ENCODE results near the gene LHX3. TPM values are rescaled to one million over a fixed set of nuclear protein-coding genes. Genes with fewer than 3 reads are reported as not detected.

LHX3 gene
- total and polyA plus RNA-seq, 3 experiments from 2014 or later, result not detected

GRCh38 chr9:136248951-136249876 is 44.3 kb upstream of the LHX3 start:
- Mint-ChIP-seq H3K4me3 (peak overlapping the region in 1 of 7 donors; percentile 63), H3K27me3 (no peaks in the 10 kb centered on the region), H3K9me3 (no peaks in the 10 kb centered on the region), H3K36me3 (peaks cover 0 to 5% (median 0%) of the 10 kb centered on the region in 3 donors), H3K4me1 (peaks cover 10 to 14% (median 12%) of the 10 kb centered on the region in 3 donors), H3K27ac (peak overlapping the region in 1 of 8 donors; percentile 75)
- peaks cover 13% of the 10 kb centered on the region for H3K4me1 ChIP-seq (ENCODE audit: insufficient read depth, low read length)
- no peak for DNase-seq
- H3K9me3 ChIP-seq (ENCODE audit: low read length), result no peaks in the 10 kb centered on the region
- POLR2A ChIA-PET, result no interaction called here
- CTCF ChIA-PET, result interaction anchor here (1.5 kb wide), 1 partner anchor 18 kb away, joined by 6 read pairs; no protein-coding TSS in a partner anchor
- no peaks in the 10 kb centered on the region for H3K36me3 ChIP-seq (ENCODE audit: insufficient read depth, low read length)
- no peak overlapping the region for H3K4me3 ChIP-seq (ENCODE audit: low read length)
- H3K27me3 ChIP-seq (ENCODE audit: insufficient read depth, low read length, poor library complexity, severe bottlenecking), result no peaks in the 10 kb centered on the region
- no peak overlapping the region for H3K27ac ChIP-seq (ENCODE audit: low read depth, low read length)

- Histone ChIP-seq H3K4me1 (ENCODE audit: insufficient read depth, low read length) (peaks cover 25% of the 10 kb centered on the region), H3K4me3 (ENCODE audit: low read length) (no peak overlapping the region), H3K36me3 (ENCODE audit: insufficient read depth, low read length) (no peaks in the 10 kb centered on the region), H3K27ac (ENCODE audit: low read depth, low read length) (no peak overlapping the region), H3K27me3 (ENCODE audit: insufficient read depth, low read length, poor library complexity, severe bottlenecking) (no peaks in the 10 kb centered on the region), H3K9me3 (ENCODE audit: low read length) (no peaks in the 10 kb centered on the region)
- H3K4me1 Mint-ChIP-seq, result peaks cover 21 to 25% (median 23%) of the 10 kb centered on the region in 3 donors
- CTCF ChIA-PET, result interaction anchor here (1.5 kb wide), 1 partner anchor 19 kb away, joined by 6 read pairs; no protein-coding TSS in a partner anchor
- H3K36me3 Mint-ChIP-seq, result peaks cover 0 to 5% (median 0%) of the 10 kb centered on the region in 3 donors
- H3K9me3 Mint-ChIP-seq, result no peaks in the 10 kb centered on the region
- H3K4me3 Mint-ChIP-seq, result peak overlapping the region in 1 of 7 donors; percentile 16
- DNase-seq, result no peak
- POLR2A ChIA-PET, result no interaction called here
- peak overlapping the region in 1 of 8 donors; percentile 75 for H3K27ac Mint-ChIP-seq
- H3K27me3 Mint-ChIP-seq, result no peaks in the 10 kb centered on the region
Observed at GRCh38 chr9:136247947-136248637, 43.2 kb upstream of the LHX3 start.

GRCh38 chr9:136247551-136247916 is 42.6 kb upstream of the LHX3 start:
- ChIA-PET CTCF (no interaction called here), POLR2A (no interaction called here)
- DNase-seq, result no peak
- Mint-ChIP-seq H3K27me3 (no peaks in the 10 kb centered on the region), H3K4me1 (peaks cover 26 to 30% (median 28%) of the 10 kb centered on the region in 3 donors), H3K9me3 (no peaks in the 10 kb centered on the region), H3K4me3 (peak overlapping the region in 2 of 7 donors; percentile 12 to 69), H3K27ac (peak overlapping the region in 2 of 8 donors; percentile 7 to 62), H3K36me3 (peaks cover 0 to 5% (median 0%) of the 10 kb centered on the region in 3 donors)
- peaks cover 28% of the 10 kb centered on the region for H3K4me1 ChIP-seq (ENCODE audit: insufficient read depth, low read length)
- no peak overlapping the region for H3K4me3 ChIP-seq (ENCODE audit: low read length)
- no peaks in the 10 kb centered on the region for H3K36me3 ChIP-seq (ENCODE audit: insufficient read depth, low read length)
- H3K27ac ChIP-seq (ENCODE audit: low read depth, low read length), result no peak overlapping the region
- no peaks in the 10 kb centered on the region for H3K9me3 ChIP-seq (ENCODE audit: low read length)
- H3K27me3 ChIP-seq (ENCODE audit: insufficient read depth, low read length, poor library complexity, severe bottlenecking), result no peaks in the 10 kb centered on the region

GRCh38 chr9:136246849-136247550 is 42.1 kb upstream of the LHX3 start:
- Histone ChIP-seq H3K27ac (ENCODE audit: low read depth, low read length) (no peak overlapping the region), H3K4me3 (ENCODE audit: low read length) (no peak overlapping the region), H3K9me3 (ENCODE audit: low read length) (no peaks in the 10 kb centered on the region), H3K4me1 (ENCODE audit: insufficient read depth, low read length) (peaks cover 28% of the 10 kb centered on the region), H3K27me3 (ENCODE audit: insufficient read depth, low read length, poor library complexity, severe bottlenecking) (no peaks in the 10 kb centered on the region), H3K36me3 (ENCODE audit: insufficient read depth, low read length) (no peaks in the 10 kb centered on the region)
- H3K9me3 Mint-ChIP-seq, result no peaks in the 10 kb centered on the region
- POLR2A ChIA-PET, result no interaction called here
- H3K36me3 Mint-ChIP-seq, result peaks cover 0 to 5% (median 0%) of the 10 kb centered on the region in 3 donors
- H3K4me3 Mint-ChIP-seq, result peak overlapping the region in 4 of 7 donors; percentile 12 to 83 (median 34)
- peak overlapping the region in 4 of 8 donors; percentile 7 to 68 (median 41) for H3K27ac Mint-ChIP-seq
- no peaks in the 10 kb centered on the region for H3K27me3 Mint-ChIP-seq
- H3K4me1 Mint-ChIP-seq, result peaks cover 26 to 32% (median 28%) of the 10 kb centered on the region in 3 donors
- peak in 1 of 5 donors; percentile 47 for DNase-seq
- CTCF ChIA-PET, result no interaction called here

DNA sequence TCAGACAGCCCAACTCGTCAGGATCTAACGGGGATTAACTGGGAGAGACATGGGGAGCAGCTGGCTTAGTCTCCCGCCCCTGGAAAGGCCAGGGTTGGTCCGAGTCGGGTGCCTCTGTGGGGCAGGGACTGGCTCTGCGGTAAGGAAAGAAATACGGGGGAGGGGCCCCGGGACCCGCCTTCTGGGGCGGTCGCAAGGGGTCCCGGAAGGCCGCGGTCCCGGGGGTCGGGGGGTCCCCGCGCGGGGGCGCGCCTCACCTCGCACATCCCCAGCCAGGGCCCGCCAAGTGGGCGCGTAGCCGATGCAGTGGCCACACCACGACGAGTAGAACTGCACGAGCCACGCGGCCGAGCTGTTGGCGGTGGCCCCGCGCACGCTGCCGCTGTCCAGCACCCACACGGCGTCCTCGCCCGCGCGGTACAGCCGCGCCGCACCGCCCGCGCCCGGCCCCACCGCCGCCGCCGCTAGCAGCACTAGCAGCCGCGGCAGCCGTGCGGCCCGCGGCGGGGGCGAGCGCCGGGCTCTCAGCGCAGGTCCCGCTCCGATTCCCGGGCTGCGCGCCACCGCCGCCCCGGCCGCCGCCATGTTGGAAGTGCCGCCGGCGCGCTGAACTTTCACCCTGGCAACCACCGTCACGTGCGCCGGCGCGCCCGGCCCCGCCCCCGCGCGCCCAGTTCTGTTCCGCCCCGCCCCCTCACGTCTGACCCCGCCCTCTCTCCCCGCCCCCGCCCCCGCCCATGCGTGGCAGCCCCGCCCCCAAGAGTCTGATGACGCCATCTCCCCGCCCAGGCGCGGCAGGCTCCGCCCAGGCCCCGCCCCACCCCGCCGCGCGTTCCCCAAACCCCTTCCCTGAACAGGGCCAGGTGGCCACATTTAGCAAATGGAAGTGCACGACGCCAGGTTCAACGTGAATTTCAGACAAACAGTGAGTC is 40.6 kb upstream of the LHX3 start, which contains the start of gene QSOX2:
Gene QSOX2, minus strand, starts transcription at position 594 of the 932 bp plus-strand sequence. Its CDS starts 9 bp downstream, at position 585.
- Histone ChIP-seq H3K27ac (ENCODE audit: low read depth, low read length) (peak within 1 kb of the TSS; percentile 38), H3K9me3 (ENCODE audit: low read length) (no peaks in the 10 kb centered on the region), H3K27me3 (ENCODE audit: insufficient read depth, low read length, poor library complexity, severe bottlenecking) (no peaks in the 10 kb centered on the region), H3K4me1 (ENCODE audit: insufficient read depth, low read length) (peaks cover 28% of the 10 kb centered on the region), H3K4me3 (ENCODE audit: low read length) (peak within 1 kb of the TSS; percentile 77), H3K36me3 (ENCODE audit: insufficient read depth, low read length) (no peaks in the 10 kb centered on the region)
- Mint-ChIP-seq H3K9me3 (no peaks in the 10 kb centered on the region), H3K4me1 (peaks cover 26 to 36% (median 31%) of the 10 kb centered on the region in 3 donors), H3K27ac (peak within 1 kb of the TSS; percentile 69 to 95 (median 83)), H3K27me3 (no peaks in the 10 kb centered on the region), H3K4me3 (peak within 1 kb of the TSS; percentile 86 to 96 (median 94)), H3K36me3 (peaks cover 0 to 5% (median 0%) of the 10 kb centered on the region in 3 donors)
- ChIA-PET POLR2A (no interaction called here), CTCF (interaction anchor here (1.3 kb wide), 1 partner anchor 19 kb away, joined by 3 read pairs; no protein-coding TSS in a partner anchor)
- peak; percentile 76 to 88 (median 82) for DNase-seq

DNA sequence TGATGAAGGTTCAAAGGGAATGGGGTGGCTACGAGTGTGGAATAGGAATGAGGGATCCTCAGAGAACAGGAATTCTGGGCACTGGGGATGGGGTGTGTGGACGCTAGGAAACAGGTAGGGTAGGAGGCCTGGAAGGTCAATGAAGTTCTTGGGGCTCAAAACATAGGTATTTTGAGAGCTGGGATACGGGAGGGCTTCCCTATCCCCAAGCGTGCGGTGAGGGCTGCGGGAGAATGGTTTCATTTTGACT is 40.0 kb upstream of the LHX3 start:
- peaks cover 28% of the 10 kb centered on the region for H3K4me1 ChIP-seq (ENCODE audit: insufficient read depth, low read length)

More for the DNA sequence above, 40.0 kb upstream of the LHX3 start:
- Histone ChIP-seq H3K27me3 (ENCODE audit: insufficient read depth, low read length, poor library complexity, severe bottlenecking) (no peaks in the 10 kb centered on the region), H3K27ac (ENCODE audit: low read depth, low read length) (peak overlapping the region; percentile 38), H3K9me3 (ENCODE audit: low read length) (no peaks in the 10 kb centered on the region), H3K4me3 (ENCODE audit: low read length) (peak overlapping the region; percentile 77), H3K36me3 (ENCODE audit: insufficient read depth, low read length) (no peaks in the 10 kb centered on the region)
- CTCF ChIA-PET, result interaction anchor here (1.3 kb wide), 1 partner anchor 18 kb away, joined by 3 read pairs; no protein-coding TSS in a partner anchor
- no peak for DNase-seq
- no peaks in the 10 kb centered on the region for H3K27me3 Mint-ChIP-seq
- peaks cover 26 to 36% (median 31%) of the 10 kb centered on the region in 3 donors for H3K4me1 Mint-ChIP-seq
- H3K9me3 Mint-ChIP-seq, result no peaks in the 10 kb centered on the region
- POLR2A ChIA-PET, result no interaction called here
- peak overlapping the region; percentile 51 to 95 (median 82) for H3K27ac Mint-ChIP-seq
- H3K4me3 Mint-ChIP-seq, result peak overlapping the region; percentile 86 to 96 (median 94)
- H3K36me3 Mint-ChIP-seq, result peaks cover 0 to 5% (median 0%) of the 10 kb centered on the region in 3 donors

All from CD8-positive, alpha-beta memory T cell (primary cell).